H1 (cell line): ENCODE data around the gene NR3C2. TPM values are rescaled to one million over a fixed set of nuclear protein-coding genes. Genes with fewer than 3 reads are reported as not detected.
"Not testable (repeated sequence)": the region's sequence is repeated elsewhere in the genome, so short reads cannot be mapped to it uniquely, and the experiment has no call there.

Experiments used
- CTCF ChIA-PET: fragments of 300-600 bp; sonication (Branson Sonifier 250); formaldehyde crosslinking; loops from one replicate; lab custom pipeline; 2021; ENCODE audit not compliant: partially characterized antibody; lab: Charles Lee
- POLR2A ChIA-PET: fragments of 300-600 bp; sonication (Branson Sonifier 250); formaldehyde crosslinking; loops from one replicate; lab custom pipeline; 2021; ENCODE audit warnings: inconsistent platforms; ENCODE audit not compliant: partially characterized antibody; lab: Charles Lee
- DNase-seq, 2 experiments: peaks; one replicate each; pipeline versions ENCODE4 v3.0.0 to v3.0.0-alpha.2; 2010 to 2022; ENCODE audit warnings: low spot score in 2 of 2, low read depth in 1 of 2, mixed read lengths in 1 of 2
- FAIRE-seq: peaks from 2 replicates; lab custom pipeline; 2011; peaks lifted over from hg19 to GRCh38; lab: Jason Lieb, UNC
- H2AFZ ChIP-seq: 2 replicates; pipeline ENCODE4 v1.8.1; 2012; ENCODE audit warnings: low read length, inconsistent platforms
- H2AK5ac ChIP-seq: 2 replicates; pipeline ENCODE4 v1.6.1; 2013; ENCODE audit warnings: low read depth, low read length
- H2BK120ac ChIP-seq: replicated peaks from 2 replicates; pipeline ENCODE3; 2013; ENCODE audit warnings: low read depth, low read length, inconsistent platforms
- H2BK12ac ChIP-seq: 2 replicates; pipeline ENCODE4 v1.6.1; 2013; ENCODE audit warnings: low read depth, low read length
- H2BK15ac ChIP-seq: 2 replicates; pipeline ENCODE4 v1.6.1; 2013; ENCODE audit warnings: low read length
- H2BK20ac ChIP-seq: 2 replicates; pipeline ENCODE4 v1.6.1; 2013; ENCODE audit warnings: low read length
- H2BK5ac ChIP-seq: 2 replicates; pipeline ENCODE4 v1.6.1; 2013; ENCODE audit warnings: low read depth, low read length
- H3K14ac ChIP-seq: 2 replicates; pipeline ENCODE4 v1.6.1; 2013; ENCODE audit warnings: inconsistent platforms; ENCODE audit not compliant: insufficient read length
- H3K18ac ChIP-seq: 2 replicates; pipeline ENCODE4 v1.6.1; 2013; ENCODE audit warnings: low read length; ENCODE audit errors: extremely low read depth
- H3K23ac ChIP-seq: 2 replicates; pipeline ENCODE4 v1.6.1; 2013; ENCODE audit warnings: inconsistent platforms; ENCODE audit not compliant: insufficient read length
- H3K23me2 ChIP-seq: 2 replicates; pipeline ENCODE4 v1.6.1; 2013; ENCODE audit warnings: low read depth, low read length
- H3K27ac ChIP-seq: 2 replicates; pipeline ENCODE4 v1.6.1; 2011; ENCODE audit warnings: low read depth, low read length, inconsistent platforms
- H3K27me3 ChIP-seq, 4 experiments: replicated peaks in 1 of 4; 1 replicate in 1 of 4; 2 replicates in 3 of 4; pipeline versions ENCODE4 v1.6.1 to v1.8.1; 2011 to 2013; ENCODE audit warnings: low read length in 3 of 4, mild to moderate bottlenecking in 3 of 4, inconsistent platforms in 2 of 4, mixed read lengths in 2 of 4, moderate library complexity in 1 of 4; ENCODE audit not compliant: control insufficient read depth in 3 of 4, insufficient read depth in 3 of 4; ENCODE audit errors: extremely low read depth in 1 of 4
- H3K36me3 ChIP-seq, 4 experiments: 2 replicates each; pipeline versions ENCODE4 v1.6.1 to v1.8.1; 2011 to 2013; ENCODE audit warnings: mild to moderate bottlenecking in 4 of 4, low read length in 3 of 4, moderate library complexity in 2 of 4, control low read depth in 1 of 4, inconsistent platforms in 1 of 4; ENCODE audit not compliant: insufficient read depth in 4 of 4, control insufficient read depth in 2 of 4
- H3K4ac ChIP-seq: replicated peaks from 2 replicates; pipeline ENCODE3; 2013; ENCODE audit warnings: low read length, low read depth, mixed read lengths, inconsistent platforms; ENCODE audit not compliant: insufficient read length
- H3K4me1 ChIP-seq, 4 experiments: replicated peaks in 1 of 4; 1 replicate in 1 of 4; 2 replicates in 3 of 4; pipeline versions ENCODE4 v1.6.1 to v1.8.1; 2011 to 2013; ENCODE audit warnings: low read length in 3 of 4, inconsistent platforms in 2 of 4, mixed read lengths in 1 of 4; ENCODE audit not compliant: insufficient read depth in 4 of 4, control insufficient read depth in 3 of 4
- H3K4me2 ChIP-seq, 2 experiments: 2 replicates each; pipeline versions ENCODE4 v1.6.1 to v1.8.1; 2011 to 2013; ENCODE audit warnings: low read depth in 2 of 2, low read length in 2 of 2, control low read depth in 1 of 2, inconsistent platforms in 1 of 2, mild to moderate bottlenecking in 1 of 2; ENCODE audit not compliant: insufficient read depth in 1 of 2
- H3K4me3 ChIP-seq, 4 experiments: fragments of 200-600, 300-600 bp in 1 of 4; sonication (generic), shearing (Covaris generic), sonication (Bioruptor Twin) in 1 of 4; 2 replicates each; pipeline versions ENCODE4 v1.5.1 to v1.8.1; 2011 to 2016; ENCODE audit warnings: low read length in 4 of 4, low read depth in 3 of 4, control low read depth in 2 of 4, inconsistent platforms in 2 of 4, mild to moderate bottlenecking in 2 of 4, mixed read lengths in 1 of 4, moderate library complexity in 1 of 4; ENCODE audit not compliant: insufficient read depth in 2 of 4; ENCODE audit errors: extremely low read depth in 1 of 4
- H3K56ac ChIP-seq: replicated peaks from 2 replicates; pipeline ENCODE3; 2013; ENCODE audit warnings: low read depth, mild to moderate bottlenecking, mixed read lengths, low read length, inconsistent platforms; ENCODE audit not compliant: insufficient read length
- H3K79me1 ChIP-seq: 2 replicates; pipeline ENCODE4 v1.6.1; 2013; ENCODE audit warnings: low read depth, low read length, control low read depth
- H3K79me2 ChIP-seq, 2 experiments: 2 replicates each; pipeline versions ENCODE4 v1.6.1 to v1.8.1; 2012 to 2013; ENCODE audit warnings: low read length in 2 of 2, mild to moderate bottlenecking in 2 of 2, inconsistent platforms in 1 of 2; ENCODE audit not compliant: insufficient read depth in 2 of 2, control insufficient read depth in 1 of 2
- H3K9ac ChIP-seq, 4 experiments: replicated peaks in 1 of 4; 1 replicate in 1 of 4; 2 replicates in 3 of 4; pipeline versions ENCODE4 v1.6.1 to v1.8.1; 2011 to 2013; ENCODE audit warnings: low read depth in 3 of 4, low read length in 3 of 4, control low read depth in 2 of 4, mild to moderate bottlenecking in 2 of 4, moderate library complexity in 2 of 4, inconsistent platforms in 1 of 4; ENCODE audit errors: extremely low read depth in 1 of 4
- H3K9me3 ChIP-seq, 2 experiments: 2 replicates each; pipeline versions ENCODE4 v1.6.1 to v1.8.1; 2012 to 2013; ENCODE audit warnings: mild to moderate bottlenecking in 2 of 2, moderate library complexity in 2 of 2, control low read depth in 1 of 2, inconsistent platforms in 1 of 2, low read depth in 1 of 2, low read length in 1 of 2, mixed read lengths in 1 of 2; ENCODE audit not compliant: insufficient read depth in 2 of 2
- H4K20me1 ChIP-seq, 2 experiments: replicated peaks in 1 of 2; 2 replicates each; pipeline versions ENCODE3 to v1.8.1; 2011 to 2013; ENCODE audit warnings: inconsistent platforms in 2 of 2, low read length in 2 of 2, mild to moderate bottlenecking in 1 of 2; ENCODE audit not compliant: insufficient read depth in 2 of 2, control insufficient read depth in 1 of 2
- H4K5ac ChIP-seq: 2 replicates; pipeline ENCODE4 v1.6.1; 2013; ENCODE audit warnings: low read length, low read depth, mixed read lengths, inconsistent platforms; ENCODE audit not compliant: insufficient read length
- H4K8ac ChIP-seq: 2 replicates; pipeline ENCODE4 v1.8.0; 2013; ENCODE audit warnings: mild to moderate bottlenecking, moderate library complexity, low read length, inconsistent platforms; ENCODE audit not compliant: insufficient read depth; ENCODE audit errors: extremely low read depth
- H4K91ac ChIP-seq: replicated peaks from 2 replicates; pipeline ENCODE3; 2013; ENCODE audit warnings: low read length, mixed read lengths, inconsistent platforms; ENCODE audit not compliant: insufficient read length
- RFX5 ChIP-seq: IDR thresholded peaks from 2 replicates; pipeline ENCODE4 v1.6.1; 2011; ENCODE audit warnings: low read depth, low read length, improper control_type of control experiment, borderline replicate concordance
- WGBS, 2 experiments: shearing (Covaris generic) in 1 of 2; methylation state at CpG; one replicate each; pipeline versions ENCODE4 v1.1.6 to v1.1.7; 2013 to 2015; ENCODE audit warnings: low lambda C conversion rate in 2 of 2, mixed read lengths in 2 of 2, inconsistent platforms in 1 of 2, low coverage in 1 of 2, missing lambda C conversion rate in 1 of 2; ENCODE audit not compliant: insufficient replicate concordance in 2 of 2, insufficient coverage in 1 of 2, insufficient read length in 1 of 2; ENCODE audit errors: extremely low coverage in 1 of 2, missing lambda C conversion rate in 1 of 2; 5-methylcytosine and 5-hydroxymethylcytosine counted together
- polyA plus RNA-seq, 7 experiments: library from polyadenylated mRNA; depleted of rRNA in 3 of 7; stranded (reverse) in 5 of 7; unstranded in 2 of 7; fragments of >200 nt in 5 of 7; fragments of 200-250 nt in 2 of 7; gene quantifications; 1 replicate in 5 of 7; 2 replicates in 1 of 7; 4 replicates in 1 of 7; pipeline versions ENCODE4 v1.2.1 to v1.2.3, GENCODE V29; 2011 to 2013; ENCODE audit warnings: missing spikeins in 2 of 7, mixed read lengths in 2 of 7
- total RNA-seq: library from RNA; stranded (reverse); fragmentation: NEBNext Ultra II Directional; extraction: Animal tissue kit (Norgen Biotek cat#: 25700); gene quantifications from 2 replicates; pipeline ENCODE4 v1.2.1, GENCODE V29; 2021

NR3C2 gene
- total and polyA plus RNA-seq, 2 of the 8 experiments (the other 6 are each of a cell fraction or from before 2014, with no cell fraction given) = 0.80 to 3.9 TPM

DNA sequence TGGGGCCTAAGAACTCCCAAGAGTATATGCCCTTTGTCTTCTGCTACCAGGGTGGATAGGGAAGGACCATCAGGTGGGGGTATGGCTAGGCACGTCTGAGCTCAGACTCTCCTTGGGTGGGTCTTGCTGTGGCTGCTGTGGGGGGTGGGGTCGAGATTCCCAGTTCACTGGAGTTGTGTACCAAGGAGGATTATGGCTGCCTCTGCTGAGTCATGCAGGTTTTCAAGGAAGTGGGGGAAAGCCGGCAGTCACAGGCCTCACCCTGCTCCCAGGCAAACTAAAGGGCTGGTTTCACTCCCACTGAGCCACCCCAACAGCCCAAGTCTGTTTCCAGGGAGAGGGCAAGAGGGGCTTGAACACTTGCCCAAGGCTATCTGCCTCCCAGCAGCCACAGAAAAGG is 249.7 kb downstream of the NR3C2 start (continued):
- no peak for TF ChIP-seq RFX5

DNA sequence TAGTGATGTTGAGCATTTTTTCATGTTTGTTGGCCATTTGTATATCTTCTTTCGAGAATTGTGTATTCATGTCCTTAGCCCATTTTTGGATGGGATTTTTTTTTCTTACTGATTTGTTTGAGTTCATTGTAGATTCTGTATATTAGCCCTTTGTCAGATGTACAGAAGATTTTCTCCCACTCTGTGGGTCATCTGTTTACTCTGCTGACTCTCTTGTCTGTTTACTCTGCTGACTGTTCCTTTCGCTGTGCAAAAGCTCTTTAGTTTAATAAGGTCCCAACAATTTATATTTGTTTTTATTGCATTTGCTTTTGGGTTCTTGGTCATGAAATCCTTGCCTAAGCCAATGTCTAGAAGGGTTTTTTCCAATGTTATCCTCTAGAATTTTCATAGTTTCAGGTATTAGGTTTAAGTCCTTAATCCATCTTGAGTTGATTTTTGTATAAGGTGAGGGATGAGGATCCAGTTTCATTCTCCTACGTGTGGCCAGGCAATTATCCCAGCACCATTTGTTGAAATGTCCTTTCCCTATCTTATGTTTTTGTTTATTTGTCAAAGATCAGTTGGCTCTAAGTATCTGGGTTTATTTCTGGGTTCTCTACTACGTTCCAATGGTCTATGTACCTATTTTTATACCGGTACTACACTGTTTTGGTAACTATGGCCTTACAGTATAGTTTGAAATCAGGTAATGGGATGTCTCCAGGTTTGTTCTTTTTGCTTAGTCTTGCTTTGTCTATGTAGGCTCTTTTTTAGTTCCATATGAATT is 254.6 kb downstream of the NR3C2 start:
- H2BK5ac ChIP-seq, H3K9ac ChIP-seq, H2BK20ac ChIP-seq, H4K8ac ChIP-seq, H3K14ac ChIP-seq, H3K79me2 ChIP-seq, H3K27ac ChIP-seq, H3K4ac ChIP-seq, H3K23ac ChIP-seq, H3K27me3 ChIP-seq, H3K23me2 ChIP-seq, H3K4me3 ChIP-seq, H2BK12ac ChIP-seq, H3K56ac ChIP-seq, H2BK120ac ChIP-seq, H2AK5ac ChIP-seq, H2AFZ ChIP-seq, H2BK15ac ChIP-seq, H3K36me3 ChIP-seq, H3K9me3 ChIP-seq, CTCF ChIA-PET, H4K91ac ChIP-seq, DNase-seq, H3K79me1 ChIP-seq, H4K20me1 ChIP-seq, FAIRE-seq, H3K4me1 ChIP-seq, H4K5ac ChIP-seq, POLR2A ChIA-PET, H3K18ac ChIP-seq, H3K4me2 ChIP-seq: not testable (repeated sequence)
- 97% methylated on average over 5 of the region's 5 CpGs; no CpG with 5 or more reads in 1 of the 2 experiments for WGBS, 2 experiments
